HG03108 (cell line): ENCODE measurements around the gene ABI3BP.

Experiments used
- ATAC-seq: cut with Tn5 transposase; IDR thresholded peaks from one replicate; pipeline ENCODE4 v1.9.1; 2021; ENCODE audit warnings: moderate library complexity; ENCODE audit not compliant: unreplicated experiment

The ABI3BP gene

DNA sequence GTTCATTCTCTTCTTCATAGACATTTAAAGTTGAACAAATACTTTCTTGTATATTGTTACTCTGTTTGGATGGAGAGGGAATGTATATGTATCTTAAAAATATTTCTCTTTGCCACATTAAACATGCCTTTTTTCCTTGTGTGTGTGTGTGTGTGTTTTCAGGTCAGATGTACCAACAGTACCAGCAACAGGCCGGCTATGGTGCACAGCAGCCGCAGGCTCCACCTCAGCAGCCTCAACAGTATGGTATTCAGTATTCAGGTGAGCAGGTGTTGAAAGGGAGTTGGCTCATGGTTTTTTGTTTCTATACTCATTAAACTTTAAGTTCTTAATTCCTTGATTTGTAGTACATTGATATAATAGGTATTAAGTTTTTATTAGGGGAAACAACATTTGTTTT is 248.6 kb downstream of the ABI3BP start:
- ATAC-seq = no peak

DNA sequence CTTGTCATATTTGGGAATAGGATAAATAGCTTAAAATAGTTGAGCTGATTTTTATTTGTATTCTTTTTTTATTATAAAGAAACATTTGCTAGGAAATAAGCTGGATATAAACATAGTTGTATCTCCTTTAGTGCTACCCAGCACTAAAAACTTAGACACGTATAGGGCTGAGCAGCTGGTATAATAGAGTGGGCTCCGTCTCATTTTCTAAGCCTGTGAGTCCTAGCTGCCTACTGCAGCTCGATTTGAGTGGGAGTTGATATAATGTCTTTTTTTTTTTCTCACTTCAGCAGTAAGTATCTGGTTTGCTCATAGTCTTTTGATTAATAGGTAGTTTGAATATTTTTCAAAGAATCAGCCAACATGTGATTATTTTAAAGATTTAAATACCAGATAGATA is 249.7 kb downstream of the ABI3BP start:
- ATAC-seq = no peak

DNA sequence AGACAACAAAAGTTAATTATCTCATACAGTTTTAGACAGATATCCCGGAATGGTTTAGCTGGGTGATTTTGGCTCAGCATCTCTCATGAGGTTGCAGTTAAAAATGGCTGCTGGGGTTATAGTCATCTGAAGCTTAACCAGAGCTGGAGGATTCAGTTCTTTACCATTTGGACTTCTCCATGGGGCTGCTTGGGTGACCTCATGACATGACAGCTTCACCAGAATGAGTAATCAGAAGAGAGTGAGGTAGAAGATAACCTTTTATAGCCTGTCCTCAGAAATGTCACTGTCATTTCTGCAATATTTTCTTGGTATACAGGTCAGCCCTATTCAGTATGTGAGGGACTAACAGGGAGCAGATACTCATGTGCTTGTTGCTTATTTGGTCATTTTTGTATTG is 253.0 kb downstream of the ABI3BP start:
- no peak for ATAC-seq

DNA sequence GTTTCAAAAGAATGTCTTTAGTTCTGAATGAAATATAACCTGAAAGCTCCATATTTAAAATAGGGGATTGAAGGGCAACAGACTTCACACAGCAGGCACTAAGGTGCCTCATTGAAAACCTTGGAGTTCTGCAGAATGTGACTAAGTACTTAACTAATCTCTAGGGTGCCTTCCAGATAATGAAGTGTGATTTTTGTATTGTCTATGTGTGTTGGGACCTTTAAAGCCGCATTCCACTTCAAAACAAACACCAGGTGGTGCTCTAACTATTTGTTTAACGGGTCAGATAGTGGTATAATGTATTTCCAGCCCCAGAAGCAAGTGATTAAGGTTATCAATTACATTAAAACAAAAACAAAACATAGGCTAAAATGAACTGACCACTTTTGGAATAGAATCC is 255.9 kb downstream of the ABI3BP start:
- no peak for ATAC-seq

DNA sequence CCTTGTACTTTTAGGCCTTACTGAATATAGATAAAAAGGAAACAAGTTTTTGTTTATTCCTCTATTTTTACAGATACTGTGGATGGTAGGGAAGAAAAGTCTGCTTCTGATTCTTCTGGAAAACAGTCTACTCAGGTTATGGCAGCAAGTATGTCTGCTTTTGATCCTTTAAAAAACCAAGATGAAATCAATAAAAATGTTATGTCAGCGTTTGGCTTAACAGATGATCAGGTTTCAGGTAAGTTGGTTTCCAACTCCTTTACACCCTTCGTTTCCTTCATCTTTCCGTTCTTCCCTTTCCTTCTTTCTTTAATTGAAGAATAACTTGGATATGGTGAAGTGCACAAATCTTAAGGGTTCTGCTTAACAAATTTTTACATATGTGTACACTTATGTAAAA is 260.8 kb downstream of the ABI3BP start:
- ATAC-seq = no peak

DNA sequence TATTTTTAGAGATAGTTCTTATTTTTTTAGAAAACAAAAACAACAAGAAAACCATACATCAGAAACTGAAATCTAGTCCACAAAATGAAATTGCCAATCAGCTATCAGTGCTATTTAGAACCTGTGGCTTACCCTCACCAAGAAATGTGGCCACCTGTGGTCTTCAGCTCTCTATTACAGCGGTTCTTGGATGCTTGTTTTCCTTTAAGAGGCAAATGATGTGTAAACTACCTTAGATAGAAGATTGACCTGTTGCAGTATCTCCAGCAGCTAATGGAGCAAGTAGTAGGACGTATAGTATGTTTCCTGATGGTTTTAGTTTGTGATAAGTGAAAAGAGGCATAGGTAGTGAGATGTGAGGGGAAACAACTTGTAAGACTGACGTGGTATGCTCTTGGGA is 262.7 kb downstream of the ABI3BP start:
- ATAC-seq = peak; percentile 59

DNA sequence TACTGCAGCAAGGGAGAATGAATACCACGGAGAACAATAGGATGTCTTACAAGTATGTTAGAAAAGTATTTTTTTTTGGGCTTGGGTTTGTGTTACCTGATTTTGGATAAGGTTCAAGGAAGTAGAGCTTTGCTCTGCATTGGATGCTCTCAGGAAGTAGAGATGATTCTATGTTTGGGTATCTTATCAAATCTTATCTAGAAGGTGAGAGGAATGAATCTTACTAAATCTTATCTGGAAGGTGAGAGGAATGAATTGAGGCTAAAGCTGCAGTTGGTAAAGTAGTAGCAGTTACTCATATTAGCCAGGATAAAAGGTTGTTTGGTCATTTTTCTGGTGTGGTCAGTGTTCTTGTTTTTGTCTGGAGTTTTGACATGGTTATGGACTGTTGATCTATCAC is 266.5 kb downstream of the ABI3BP start:
- ATAC-seq = no peak

DNA sequence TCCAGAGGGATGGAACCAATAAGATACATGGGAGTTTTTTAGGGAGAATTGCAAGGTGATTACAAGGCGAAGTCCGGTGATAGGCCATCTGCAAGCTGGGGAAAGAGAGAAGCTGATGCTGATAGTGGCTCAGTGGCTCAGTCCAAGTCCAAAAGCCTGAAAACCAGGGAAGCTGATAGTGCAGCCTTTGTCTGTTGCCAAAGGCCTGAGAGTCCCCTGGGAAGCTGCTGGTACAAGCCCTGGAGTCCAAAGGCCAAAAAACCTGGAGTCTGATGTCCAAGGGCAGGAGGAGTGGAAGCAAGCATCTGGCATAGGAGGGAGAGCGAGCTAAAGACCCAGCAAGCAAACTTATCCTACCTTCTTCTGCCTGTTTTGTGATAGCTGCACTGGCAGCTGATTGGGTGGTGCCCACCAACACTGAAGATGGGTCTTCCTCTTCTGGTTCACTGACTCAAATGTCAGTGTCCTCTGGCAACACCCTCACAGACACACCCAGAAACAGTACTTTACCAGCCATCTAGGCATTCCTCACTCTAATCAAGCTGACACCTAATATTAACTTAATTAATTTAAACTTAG is 267.2 kb downstream of the ABI3BP start:
- no peak for ATAC-seq

DNA sequence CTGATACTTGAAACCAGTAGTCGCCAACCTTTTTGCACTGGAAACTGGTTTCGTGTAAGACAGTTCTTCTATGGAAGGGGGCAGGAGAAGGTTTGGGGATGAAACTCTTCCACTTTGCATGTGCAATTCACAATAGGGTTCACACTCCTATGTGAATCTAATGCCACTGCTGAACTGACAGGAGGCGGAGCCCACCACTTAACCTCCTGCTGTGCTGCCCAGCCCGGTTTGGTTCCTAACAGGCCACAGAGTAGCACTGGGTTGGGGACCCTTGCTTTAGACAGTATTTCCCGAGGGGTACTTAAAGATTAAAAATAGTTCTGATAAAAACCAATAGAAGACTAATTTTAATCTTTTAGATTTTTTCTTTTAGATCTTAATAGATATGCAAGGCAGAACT is 272.8 kb downstream of the ABI3BP start:
- no peak for ATAC-seq

DNA sequence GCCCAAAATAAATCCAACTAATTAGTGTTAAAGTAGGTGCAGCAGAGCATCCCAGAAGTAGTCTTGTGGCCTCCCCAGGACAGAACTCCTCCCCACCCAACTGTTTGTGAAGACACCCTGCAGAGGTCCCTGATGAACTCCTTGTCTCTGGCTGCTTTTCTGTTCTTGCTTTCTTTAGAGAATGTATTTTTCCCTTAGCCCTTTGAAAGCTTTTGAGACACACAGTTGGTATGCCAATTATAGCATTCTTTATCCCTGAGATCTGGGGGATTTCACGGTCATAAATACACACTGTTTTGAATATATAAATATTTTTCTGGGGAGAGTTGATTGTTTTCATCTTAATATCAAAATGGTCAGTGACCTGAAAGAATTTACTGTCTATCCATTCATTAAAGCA is 274.1 kb downstream of the ABI3BP start:
- ATAC-seq = no peak

DNA sequence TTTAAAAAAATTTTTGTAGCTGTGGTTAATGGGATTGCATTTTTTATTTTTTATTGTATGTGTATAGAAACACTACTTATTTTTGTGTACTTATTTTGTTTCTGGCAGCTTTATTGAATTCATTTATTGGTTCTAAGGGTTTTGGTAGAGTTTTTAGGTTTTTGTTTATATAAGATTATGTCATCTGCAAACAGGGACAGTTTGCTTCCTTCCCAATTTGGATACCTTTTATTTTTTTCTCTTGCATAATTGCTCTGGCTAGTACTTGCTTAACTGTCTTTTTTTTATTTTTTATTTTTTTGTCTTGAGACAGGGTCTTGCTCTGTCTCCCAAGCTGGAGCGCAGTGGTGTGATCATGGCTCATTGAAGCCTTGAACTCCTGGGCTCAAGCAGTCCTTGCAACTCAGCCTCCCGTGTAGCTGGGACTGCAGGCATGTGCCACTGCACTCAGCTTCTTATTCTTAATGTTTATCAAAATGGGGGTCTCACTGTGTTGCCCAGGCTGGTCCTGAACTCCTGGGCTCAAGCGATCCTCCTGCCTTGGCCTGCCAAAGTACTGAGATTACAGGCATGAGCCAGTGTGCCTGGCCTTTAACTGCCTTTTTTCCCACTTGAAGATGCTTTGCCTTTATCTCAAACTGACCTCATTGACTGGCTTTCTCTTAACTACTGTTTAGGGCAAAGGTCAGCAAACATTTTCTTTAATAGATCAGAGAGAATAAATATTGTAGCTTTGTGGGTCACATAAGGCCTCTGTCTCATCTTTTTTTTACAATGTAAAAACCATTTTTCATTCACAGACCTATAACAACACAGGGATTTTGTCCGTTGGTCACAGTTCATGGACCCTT is 275.4 kb downstream of the ABI3BP start:
- no peak for ATAC-seq

DNA sequence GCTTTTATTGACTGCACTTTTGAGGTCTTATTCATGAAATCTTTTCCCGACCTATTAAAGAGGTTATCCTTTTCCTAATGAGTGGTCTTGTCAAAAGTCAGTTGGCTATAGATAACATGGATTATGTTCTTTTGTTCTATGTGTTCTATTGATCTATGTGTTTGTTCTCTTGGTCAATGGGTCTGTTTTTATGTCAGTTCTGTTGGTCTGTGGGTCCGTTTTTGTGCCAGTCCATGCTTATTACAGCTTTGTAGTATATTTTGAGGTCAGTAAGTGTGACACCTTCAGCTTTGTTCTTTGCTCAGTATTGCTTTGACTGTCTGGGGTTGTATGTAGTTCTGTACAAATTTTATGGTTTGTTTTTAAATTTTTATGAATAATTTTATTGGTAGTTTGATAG is 276.2 kb downstream of the ABI3BP start:
- ATAC-seq = no peak

DNA sequence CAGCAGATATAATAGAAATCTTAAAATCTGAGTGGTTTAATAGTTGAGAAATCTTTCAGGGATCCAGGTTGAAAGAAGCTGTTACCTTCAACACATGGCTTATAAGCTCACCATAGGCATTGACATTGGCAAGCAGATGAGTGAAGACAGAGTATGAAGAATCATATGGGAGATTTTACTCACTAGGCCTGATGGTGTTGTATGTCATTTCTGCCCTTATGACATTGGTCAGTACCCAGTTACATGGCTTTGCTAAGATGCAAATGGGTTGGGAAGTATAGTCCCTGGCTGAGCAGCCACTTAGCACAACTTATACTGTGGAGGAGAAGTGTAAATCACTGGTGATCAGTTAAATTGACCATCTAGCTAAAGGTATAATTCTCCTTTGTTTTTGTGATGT is 278.0 kb downstream of the ABI3BP start:
- no peak for ATAC-seq

DNA sequence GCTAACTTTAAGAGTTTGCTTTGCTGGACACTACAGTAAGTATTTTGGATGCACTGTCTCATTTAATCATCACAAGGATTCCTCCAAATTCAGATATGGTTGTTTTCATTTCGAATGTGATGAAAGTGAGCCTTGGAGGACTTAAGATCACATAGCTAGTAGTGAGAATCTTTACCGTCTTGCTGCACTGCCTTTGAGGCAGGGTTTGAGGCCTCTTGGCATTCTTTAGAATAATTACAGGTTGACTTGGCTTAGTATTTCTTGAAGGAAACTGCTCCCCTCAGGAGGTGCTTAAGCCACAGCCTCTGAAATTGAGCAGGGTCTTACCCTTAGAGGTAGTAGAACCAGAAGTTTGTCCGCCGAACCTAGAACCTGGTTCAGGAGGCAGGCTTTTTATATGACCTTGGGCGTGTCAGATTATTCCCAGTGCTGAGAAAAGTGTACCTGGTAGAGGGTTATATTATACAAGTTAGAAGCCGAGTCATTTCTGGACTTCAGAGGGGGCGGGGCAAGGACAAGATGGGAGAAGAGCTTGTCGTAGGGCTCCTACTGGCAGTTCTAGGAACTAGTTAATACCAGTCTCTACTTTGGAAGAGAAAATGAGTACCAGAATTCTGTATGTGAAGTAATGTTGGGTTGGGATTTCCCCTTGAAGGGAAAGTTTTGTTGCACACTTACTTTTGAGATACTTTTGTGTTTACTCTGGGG is 282.8 kb downstream of the ABI3BP start:
- peak; percentile 26 for ATAC-seq

DNA sequence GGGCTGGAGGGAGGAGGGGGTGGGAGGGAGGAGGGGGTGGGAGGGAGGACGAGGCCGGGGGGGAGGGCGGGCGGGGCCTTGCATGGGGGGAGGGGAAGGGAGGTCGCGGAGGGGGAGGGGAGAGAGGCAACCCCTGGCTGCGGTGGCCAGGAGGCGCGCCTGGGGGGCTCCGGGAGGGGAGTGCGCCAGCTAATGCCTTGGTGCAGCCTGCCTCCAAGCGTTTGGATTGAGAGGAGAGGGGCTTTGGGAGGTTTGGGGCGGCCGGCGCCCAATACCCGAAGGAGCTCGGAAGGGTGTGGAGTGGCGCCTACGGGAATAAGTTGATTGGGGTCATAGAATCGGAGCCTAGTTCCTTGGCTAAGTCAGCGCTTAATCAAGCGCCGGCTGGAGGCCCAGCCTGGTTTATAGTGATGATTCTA is 283.4 kb downstream of the ABI3BP start:
- ATAC-seq = no peak

DNA sequence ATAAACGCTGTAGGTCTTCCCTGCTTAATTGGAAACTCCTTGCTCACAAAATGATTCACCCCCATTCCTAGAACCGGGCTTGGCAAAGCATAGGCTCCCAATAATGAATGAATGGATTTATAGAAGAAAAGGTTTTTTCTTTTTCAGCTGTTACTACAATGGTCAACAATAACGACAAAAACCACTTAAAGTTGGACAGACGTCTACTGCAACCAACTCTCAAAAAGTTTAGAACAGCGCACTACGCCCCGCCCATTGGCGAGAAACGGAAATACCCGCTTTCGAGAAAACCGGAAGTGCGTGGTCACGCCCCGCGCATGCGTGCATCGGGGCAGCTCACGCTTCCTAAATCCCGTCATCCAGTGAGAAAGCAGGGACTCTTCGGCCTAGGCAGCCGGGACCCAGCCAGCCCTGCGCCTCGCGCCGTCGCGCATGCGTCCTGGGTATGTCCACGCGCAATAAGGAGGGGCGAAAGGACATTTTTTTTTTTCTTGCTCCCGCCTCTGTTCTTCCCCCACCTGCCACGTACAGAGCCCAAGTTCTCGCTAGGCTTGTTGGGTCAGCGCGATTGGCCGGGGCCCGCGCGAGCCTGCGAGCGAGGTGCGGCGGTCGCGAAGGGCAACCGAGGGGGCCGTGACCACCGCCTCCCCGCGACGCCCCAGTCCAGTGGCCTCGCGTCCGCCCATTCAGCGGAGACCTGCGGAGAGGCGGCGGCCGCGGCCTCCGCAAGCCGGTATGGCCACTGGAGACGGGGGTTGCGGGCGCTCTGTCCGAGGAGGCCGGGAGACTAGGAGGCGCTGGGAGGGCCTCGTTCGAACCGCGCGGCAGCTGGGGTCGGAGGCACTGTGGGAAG is 284.0 kb downstream of the ABI3BP start, which contains the start of gene TFG:
TFG (plus strand) TSS at position 506 of the 853 bp plus-strand sequence. CDS start 4,192 bp downstream, outside the sequence.
- ATAC-seq = peak; percentile 94

DNA sequence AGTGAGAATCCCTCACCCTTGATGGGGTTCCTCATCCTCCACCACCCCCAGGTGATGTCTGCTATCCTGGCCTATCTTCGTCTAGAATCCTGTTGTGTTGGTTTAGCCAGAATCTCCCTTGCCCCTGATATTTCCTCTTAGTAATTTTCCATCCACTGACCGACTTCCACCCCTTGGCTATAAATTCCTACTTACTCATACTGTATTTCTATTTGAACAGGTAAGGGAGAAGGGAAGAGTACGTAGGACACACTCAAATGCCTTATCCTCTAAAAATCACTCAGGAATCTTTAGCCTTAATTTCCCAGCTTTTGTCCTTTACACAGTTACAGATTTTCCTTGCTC is 284.6 kb downstream of the ABI3BP start:
- ATAC-seq = no peak

DNA sequence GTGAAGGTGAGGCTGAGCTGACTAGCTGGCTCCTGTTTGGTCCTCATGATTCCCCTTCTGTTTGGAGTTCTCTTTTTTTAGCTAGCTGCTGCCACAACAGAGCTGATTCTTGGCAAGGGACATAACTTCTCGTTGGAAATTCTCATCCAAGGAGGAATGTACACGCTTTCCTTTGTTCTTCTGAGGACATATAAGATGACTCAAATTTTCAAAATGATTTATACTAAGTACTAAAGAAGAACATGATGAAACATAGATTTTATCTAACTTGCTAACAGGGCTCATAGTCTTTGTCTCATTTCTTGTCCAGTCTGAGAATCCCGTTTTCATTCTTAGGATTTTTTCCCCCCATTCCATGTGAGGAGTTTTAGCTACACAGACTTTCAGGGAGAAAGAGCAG is 286.9 kb downstream of the ABI3BP start:
- ATAC-seq = no peak

DNA sequence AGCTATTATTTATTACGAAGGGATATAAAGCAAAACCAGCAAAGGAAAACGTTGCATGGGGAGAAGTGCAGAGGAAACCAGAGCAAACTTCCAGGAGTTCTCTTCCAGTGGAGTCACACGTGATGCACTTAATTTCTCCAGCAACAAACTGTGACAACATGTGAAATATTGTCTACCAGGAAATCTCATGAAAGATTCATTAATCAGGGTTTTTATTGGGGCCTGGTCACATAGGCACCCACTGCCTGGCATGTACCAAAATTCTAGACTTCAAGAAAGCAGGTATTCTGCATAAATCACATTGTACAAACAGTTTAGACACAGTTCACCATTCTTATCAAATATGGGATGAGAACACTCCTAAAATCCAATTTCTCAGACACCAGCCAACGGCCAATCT is 289.4 kb downstream of the ABI3BP start:
- no peak for ATAC-seq

DNA sequence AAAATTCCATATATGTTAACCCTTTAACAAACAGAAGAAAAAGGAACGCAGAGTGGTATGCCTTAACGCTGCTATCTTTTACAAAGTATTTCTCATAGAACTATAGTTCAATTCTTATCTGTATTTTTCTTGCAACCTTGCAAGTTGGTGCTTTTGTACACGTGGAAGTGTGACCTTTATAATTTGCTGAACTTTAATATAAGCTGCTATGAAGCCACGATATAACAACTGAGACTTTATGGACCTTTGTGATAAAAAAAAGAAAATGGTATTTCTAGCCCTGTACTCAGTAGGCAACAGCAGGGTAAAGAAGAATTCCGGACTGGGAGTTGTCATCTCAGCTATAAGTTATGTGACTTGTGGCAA is 290.3 kb downstream of the ABI3BP start:
- no peak for ATAC-seq
